ENCODE results near the gene ZSCAN31. TPM values are rescaled to one million over a fixed set of nuclear protein-coding genes. Genes with fewer than 3 reads are reported as not detected.

The ZSCAN31 gene
- polyA plus RNA-seq, 3 donors: 0.25 to 0.35 TPM; not detected in 1

GRCh38 chr6:28355743-28356665 is 20.1 kb upstream of the ZSCAN31 start:
- no peaks in the 10 kb centered on the region for H3K9me3 Mint-ChIP-seq

More at GRCh38 chr6:28355743-28356665, 20.1 kb upstream of the ZSCAN31 start:
- H3K79me2 ChIP-seq (ENCODE audit: insufficient read depth, low read length): peaks cover 29% of the 10 kb centered on the region
- Mint-ChIP-seq H3K36me3 (peaks cover 5 to 11% of the 10 kb centered on the region in 2 donors), H3K27me3 (ENCODE audit: low read depth in 3 of 3) (peaks cover 0 to 1% (median 0%) of the 10 kb centered on the region in 3 donors), H3K27ac (peak overlapping the region; percentile 92 to 98 (median 95)), H3K4me3 (peak overlapping the region; percentile 95 to 99), H3K4me1 (peaks cover 28% of the 10 kb centered on the region)
- peak overlapping the region; percentile 58 to 92 for H3K27ac ChIP-seq (ENCODE audit: low read depth in 1 of 2, low read length in 2 of 2)
- 5% methylated on average over 16 of the region's 19 CpGs for WGBS (ENCODE audit: insufficient coverage)
- no peaks in the 10 kb centered on the region for H3K36me3 ChIP-seq (replicated peaks in 1 of 2; ENCODE audit: control insufficient read depth in 1 of 2, insufficient read depth in 2 of 2, low read length in 2 of 2)
- peak; percentile 67 to 80 (median 76) for DNase-seq
- H3K4me1 ChIP-seq (ENCODE audit: control insufficient read depth in 1 of 2, insufficient read depth in 2 of 2, low read length in 2 of 2): peaks cover 18 to 24% of the 10 kb centered on the region in 2 donors
- peak; percentile 85 for TF ChIP-seq CTCF (IDR thresholded peaks at IDR 0.05)
- peak overlapping the region; percentile 69 for H3K9ac ChIP-seq (ENCODE audit: insufficient read depth, low read length, poor library complexity, severe bottlenecking)
- H3K4me2 ChIP-seq (replicated peaks; ENCODE audit: extremely low read depth, low read length, poor library complexity, severe bottlenecking): peak overlapping the region; percentile 88
- intact Hi-C loops (cut with micrococcal nuclease): loop anchor here in 1 of 2 donors (10.0 kb wide), 1 partner anchor 211 kb away; the partner anchor contains the start of gene ZKSCAN8
- no peaks in the 10 kb centered on the region for H3K27me3 ChIP-seq (ENCODE audit: control insufficient read depth in 2 of 2, insufficient read depth in 2 of 2, low read length in 2 of 2)
- peak overlapping the region; percentile 96 for H2AFZ ChIP-seq (ENCODE audit: insufficient read depth, low read depth, low read length, poor library complexity, severe bottlenecking)
- H3K4me3 ChIP-seq (replicated peaks in 1 of 3; ENCODE audit: low read depth in 2 of 3, low read length in 3 of 3): peak overlapping the region; percentile 75 to 98 (median 98)
- no peaks in the 10 kb centered on the region for H3K9me3 ChIP-seq (replicated peaks in 1 of 2; ENCODE audit: control insufficient read depth in 1 of 2, insufficient read depth in 1 of 2, low read length in 2 of 2)
- no peaks in the 10 kb centered on the region for H4K20me1 ChIP-seq (ENCODE audit: insufficient read depth, low read length)
